ENCODE data around the gene MORN4.
"Not testable (repeated sequence)": the region's sequence is repeated elsewhere in the genome, so short reads cannot be mapped to it uniquely, and the experiment has no call there.

The MORN4 gene

DNA sequence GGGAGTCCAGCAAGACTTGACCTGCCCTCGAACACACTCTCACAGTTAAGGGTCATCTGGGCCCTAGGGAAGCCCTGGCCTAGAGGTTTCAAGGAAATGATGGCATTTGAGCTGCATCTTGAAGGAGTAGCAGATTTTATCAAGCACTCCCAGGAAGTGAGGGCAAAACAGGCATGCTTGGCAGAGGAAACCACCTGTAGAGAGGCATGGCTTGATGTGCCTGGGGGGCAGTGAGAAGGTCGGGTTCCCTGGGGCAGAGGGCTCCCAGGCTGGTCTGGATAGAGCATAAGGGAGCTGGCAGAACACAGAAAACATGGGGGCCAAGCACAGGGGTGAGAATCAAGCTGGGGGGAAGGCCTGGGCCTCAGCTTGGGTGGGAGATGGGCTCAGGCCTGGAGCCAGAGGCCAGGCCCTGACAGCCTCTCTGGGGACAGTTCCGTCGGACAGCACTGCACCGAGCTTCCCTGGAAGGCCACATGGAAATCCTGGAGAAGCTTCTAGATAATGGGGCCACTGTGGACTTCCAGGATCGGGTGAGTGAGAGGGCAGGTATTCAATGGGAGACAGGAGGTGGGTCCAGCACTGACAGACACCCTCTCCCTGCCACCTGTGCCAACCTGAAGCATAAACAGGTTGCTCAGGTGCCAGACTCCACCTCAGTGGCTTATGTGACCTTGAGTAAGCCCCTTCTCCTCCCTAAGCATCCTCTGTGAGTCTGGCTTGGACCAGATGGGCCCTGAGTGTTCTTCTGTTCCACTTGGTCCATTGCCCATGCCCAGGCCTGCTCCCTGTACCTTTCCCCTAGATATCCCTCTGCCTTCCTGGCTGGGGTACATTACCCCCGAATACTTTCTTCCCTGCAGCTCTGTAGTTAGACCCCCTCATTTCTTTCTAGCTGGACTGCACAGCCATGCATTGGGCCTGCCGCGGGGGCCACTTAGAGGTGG, 52.6 kb downstream of the MORN4 start:
- DNase-seq (ENCODE audit: low spot score in 2 of 2), result no peak
- no peak for ATAC-seq (ENCODE audit: low read depth)
- Mint-ChIP-seq H3K27me3 (peaks cover 2% of the 10 kb centered on the region), H3K36me3 (no peaks in the 10 kb centered on the region), H3K4me3 (no peak overlapping the region), H3K4me1 (no peaks in the 10 kb centered on the region), H3K27ac (no peak overlapping the region), H3K9me3 (no peaks in the 10 kb centered on the region)

DNA sequence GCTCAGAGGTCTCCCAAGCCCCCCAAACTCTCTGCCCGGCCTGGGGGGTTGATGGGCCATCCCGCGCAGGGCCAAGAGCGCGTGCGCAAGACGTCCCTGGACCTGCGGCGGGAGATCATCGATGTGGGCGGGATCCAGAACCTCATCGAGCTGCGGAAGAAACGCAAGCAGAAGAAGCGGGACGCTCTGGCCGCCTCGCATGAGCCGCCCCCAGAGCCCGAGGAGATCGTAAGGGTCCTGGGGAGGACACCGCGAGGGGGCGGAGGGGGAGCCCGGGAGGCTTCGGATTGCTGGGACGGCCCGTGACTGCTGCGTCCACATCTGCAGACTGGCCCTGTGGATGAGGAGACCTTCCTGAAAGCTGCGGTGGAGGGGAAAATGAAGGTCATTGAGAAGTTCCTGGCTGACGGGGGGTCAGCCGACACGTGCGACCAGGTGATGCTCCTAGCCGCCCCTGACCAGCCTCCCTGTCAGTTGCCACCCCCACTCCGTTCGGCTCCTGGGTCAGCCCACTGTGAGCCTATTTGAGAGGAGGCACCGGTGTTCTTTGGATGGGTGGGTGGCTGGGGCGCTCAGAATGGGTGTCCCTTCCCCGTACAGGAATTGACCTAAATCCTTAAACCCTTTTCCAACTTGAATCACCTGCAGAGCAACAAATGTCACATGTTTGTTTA, 55.0 kb downstream of the MORN4 start:
- H3K27me3 Mint-ChIP-seq, result peaks cover 2% of the 10 kb centered on the region
- ATAC-seq (ENCODE audit: low read depth) (no peak), DNase-seq (ENCODE audit: low spot score in 2 of 2) (no peak)
- H3K4me3 Mint-ChIP-seq, result no peak overlapping the region
- no peaks in the 10 kb centered on the region for H3K9me3 Mint-ChIP-seq
- no peaks in the 10 kb centered on the region for H3K4me1 Mint-ChIP-seq
- H3K36me3 Mint-ChIP-seq, result no peaks in the 10 kb centered on the region
- H3K27ac Mint-ChIP-seq, result no peak overlapping the region

DNA sequence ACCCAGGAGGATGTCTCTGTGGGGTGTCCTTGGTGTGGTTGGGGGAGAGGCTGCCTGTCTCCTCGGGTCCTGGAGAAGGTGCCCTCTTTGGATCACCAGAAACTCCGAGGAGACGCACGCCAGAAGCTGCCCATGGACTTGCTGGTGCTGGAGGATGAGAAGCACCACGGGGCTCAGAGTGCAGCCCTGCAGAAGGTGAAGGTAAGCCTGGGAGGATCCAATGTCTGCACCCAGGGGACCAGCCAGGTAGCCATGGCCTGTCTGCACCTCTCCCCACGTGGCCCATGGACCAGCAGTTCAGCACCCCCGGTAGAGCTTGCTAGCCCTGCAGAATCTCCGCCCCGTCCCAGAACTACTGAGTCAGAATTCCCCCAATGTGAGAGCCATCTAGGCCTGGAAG, 55.6 kb downstream of the MORN4 start:
- peaks cover 2% of the 10 kb centered on the region for H3K27me3 Mint-ChIP-seq
- no peak for ATAC-seq (ENCODE audit: low read depth)

DNA sequence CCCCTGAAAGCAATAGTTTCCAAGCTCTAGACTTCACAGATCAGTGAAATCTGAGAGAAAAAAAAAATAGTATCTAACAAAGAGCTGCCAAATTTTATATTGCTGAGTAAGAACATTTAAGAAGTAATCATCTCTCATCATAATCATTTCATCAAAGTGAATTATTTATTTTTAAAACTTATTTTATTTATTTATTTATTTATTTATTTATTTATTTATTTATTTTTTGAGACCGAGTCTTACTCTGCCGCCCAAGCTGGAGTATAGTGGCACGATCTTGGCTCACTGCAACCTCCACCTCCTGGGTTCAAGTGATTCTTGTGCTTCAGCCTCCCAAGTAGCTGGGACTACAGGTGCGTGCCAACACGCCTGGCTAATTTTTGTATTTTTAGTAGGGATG, 56.8 kb downstream of the MORN4 start:
- H3K36me3 Mint-ChIP-seq; H3K27me3 Mint-ChIP-seq; H3K4me3 Mint-ChIP-seq; H3K9me3 Mint-ChIP-seq; ATAC-seq (ENCODE audit: low read depth); DNase-seq (ENCODE audit: low spot score in 2 of 2); H3K4me1 Mint-ChIP-seq; H3K27ac Mint-ChIP-seq: not testable (repeated sequence)

More for the DNA sequence above, 55.6 kb downstream of the MORN4 start:
- H3K4me3 Mint-ChIP-seq, result no peak overlapping the region
- no peak for DNase-seq (ENCODE audit: low spot score in 2 of 2)
- no peaks in the 10 kb centered on the region for H3K36me3 Mint-ChIP-seq
- H3K9me3 Mint-ChIP-seq, result no peaks in the 10 kb centered on the region
- H3K4me1 Mint-ChIP-seq, result no peaks in the 10 kb centered on the region
- H3K27ac Mint-ChIP-seq, result no peak overlapping the region

DNA sequence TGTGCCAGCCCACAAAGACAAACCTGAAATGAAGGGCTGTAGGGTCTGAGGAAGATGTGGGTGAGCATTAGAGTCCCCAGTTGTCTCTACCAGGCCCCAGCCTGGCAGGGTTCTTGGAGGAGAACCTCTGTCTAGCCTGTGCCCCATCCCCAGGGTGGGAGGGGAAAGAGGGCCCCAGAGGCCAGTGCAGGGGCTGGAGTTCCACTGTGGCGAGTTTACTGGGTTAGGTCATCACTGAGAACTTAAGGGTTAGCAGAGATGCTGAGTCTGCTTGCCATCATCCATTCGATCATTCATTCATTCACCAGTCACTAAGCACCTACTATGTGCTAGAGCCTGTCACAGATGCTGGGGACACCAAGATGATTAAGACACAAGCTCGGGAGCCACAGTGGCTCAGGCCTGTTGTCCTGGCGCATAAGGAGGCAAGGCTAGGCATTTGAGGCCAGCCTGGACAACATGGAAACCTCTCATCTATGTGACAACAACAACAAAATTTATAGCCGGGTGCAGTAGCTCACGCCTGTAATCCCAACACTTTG, 58.1 kb downstream of the MORN4 start:
- ATAC-seq (ENCODE audit: low read depth), result no peak
- no peaks in the 10 kb centered on the region for H3K36me3 Mint-ChIP-seq
- H3K27me3 Mint-ChIP-seq, result peaks cover 2% of the 10 kb centered on the region
- no peaks in the 10 kb centered on the region for H3K9me3 Mint-ChIP-seq
- no peak for DNase-seq (ENCODE audit: low spot score in 2 of 2)
- H3K27ac Mint-ChIP-seq, result no peak overlapping the region
- no peak overlapping the region for H3K4me3 Mint-ChIP-seq
- no peaks in the 10 kb centered on the region for H3K4me1 Mint-ChIP-seq

DNA sequence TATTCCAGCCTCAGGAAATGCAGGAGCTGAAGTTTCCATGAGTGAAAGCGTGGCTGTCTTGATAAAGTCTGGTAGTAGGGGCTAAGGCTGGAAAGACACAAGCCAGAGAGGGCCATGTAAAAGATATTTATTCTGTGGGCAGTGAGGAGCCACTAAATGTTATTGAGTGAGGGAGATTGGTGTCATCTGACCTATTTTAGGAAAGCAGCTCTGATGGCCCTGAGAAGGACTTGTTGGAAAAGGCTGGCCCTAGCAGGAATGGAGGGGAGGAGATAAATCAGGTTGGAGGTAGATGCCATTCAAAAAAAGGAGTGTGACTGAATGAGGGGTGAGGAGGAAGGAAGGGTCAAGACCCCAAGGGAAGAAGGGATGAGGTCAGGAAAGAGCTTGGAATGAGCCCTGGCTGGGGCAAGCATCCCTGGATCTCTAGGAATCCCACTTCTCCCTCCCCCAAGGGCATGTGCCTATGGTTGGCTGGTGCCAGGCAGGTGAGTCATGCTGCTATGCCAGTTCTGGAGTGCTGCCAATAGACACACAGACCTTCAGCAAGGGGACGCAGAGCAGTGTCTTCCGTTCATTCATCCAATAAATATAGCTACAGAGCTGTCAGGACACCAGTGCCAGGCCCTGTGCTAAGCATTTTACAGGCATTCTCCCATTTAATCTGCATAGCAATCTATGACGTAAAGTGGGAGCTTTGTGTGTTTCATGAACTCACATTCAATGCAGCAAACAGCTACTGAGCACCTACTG, 58.8 kb downstream of the MORN4 start:
- no peak overlapping the region for H3K27ac Mint-ChIP-seq
- no peaks in the 10 kb centered on the region for H3K9me3 Mint-ChIP-seq
- no peak for ATAC-seq (ENCODE audit: low read depth)
- H3K4me3 Mint-ChIP-seq, result no peak overlapping the region
- H3K36me3 Mint-ChIP-seq, result no peaks in the 10 kb centered on the region
- no peaks in the 10 kb centered on the region for H3K4me1 Mint-ChIP-seq
- no peaks in the 10 kb centered on the region for H3K27me3 Mint-ChIP-seq
- no peak for DNase-seq (ENCODE audit: low spot score in 2 of 2)

DNA sequence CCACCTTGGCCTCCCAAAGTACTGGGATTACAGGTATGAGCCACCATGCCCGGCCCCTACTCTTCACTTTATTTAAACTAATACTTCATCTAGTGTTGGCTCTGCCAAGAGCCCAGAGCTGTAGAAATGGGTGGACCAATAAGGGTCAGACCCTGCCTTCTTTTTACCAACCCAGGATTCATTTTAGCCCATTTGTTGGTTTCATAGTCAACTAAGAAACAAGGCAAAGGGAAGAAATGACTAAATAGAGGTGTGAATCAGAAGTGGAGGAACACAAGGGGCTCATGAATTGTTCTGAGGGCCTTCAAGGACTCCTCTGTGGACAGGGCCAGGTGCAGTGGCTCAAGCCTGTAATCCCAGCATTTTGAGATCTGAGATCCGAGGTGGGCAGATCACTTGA, 59.6 kb downstream of the MORN4 start:
- Mint-ChIP-seq H3K36me3 (no peaks in the 10 kb centered on the region), H3K27me3 (no peaks in the 10 kb centered on the region), H3K9me3 (no peaks in the 10 kb centered on the region), H3K4me3 (no peak overlapping the region), H3K27ac (no peak overlapping the region), H3K4me1 (no peaks in the 10 kb centered on the region)
- DNase-seq (ENCODE audit: low spot score in 2 of 2) (no peak), ATAC-seq (ENCODE audit: low read depth) (no peak)

DNA sequence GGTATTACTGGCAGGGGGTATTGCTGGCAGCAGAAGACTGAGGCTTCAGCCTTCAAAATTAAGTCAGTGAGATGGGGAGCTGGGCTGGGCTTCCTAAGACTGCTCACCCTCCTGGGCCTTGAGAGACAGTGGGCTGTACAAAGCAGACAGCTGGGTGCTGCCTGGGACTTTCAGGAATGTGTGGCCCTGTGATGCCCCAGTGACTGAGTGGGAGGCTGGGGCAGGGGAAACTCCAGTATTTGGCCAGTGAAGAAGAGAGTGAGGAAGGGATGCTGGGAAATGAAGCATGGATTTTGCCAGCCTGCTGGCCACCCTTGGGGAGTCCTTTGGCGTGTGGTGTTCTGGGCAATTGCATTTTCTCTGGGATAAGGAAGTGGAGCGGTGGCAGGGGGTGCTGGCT, 60.3 kb downstream of the MORN4 start:
- H3K4me3 Mint-ChIP-seq, result no peak overlapping the region
- no peaks in the 10 kb centered on the region for H3K4me1 Mint-ChIP-seq
- no peaks in the 10 kb centered on the region for H3K36me3 Mint-ChIP-seq
- no peak for DNase-seq (ENCODE audit: low spot score in 2 of 2)
- H3K27ac Mint-ChIP-seq, result no peak overlapping the region
- H3K27me3 Mint-ChIP-seq, result no peaks in the 10 kb centered on the region
- H3K9me3 Mint-ChIP-seq, result no peaks in the 10 kb centered on the region
- ATAC-seq (ENCODE audit: low read depth), result no peak

DNA sequence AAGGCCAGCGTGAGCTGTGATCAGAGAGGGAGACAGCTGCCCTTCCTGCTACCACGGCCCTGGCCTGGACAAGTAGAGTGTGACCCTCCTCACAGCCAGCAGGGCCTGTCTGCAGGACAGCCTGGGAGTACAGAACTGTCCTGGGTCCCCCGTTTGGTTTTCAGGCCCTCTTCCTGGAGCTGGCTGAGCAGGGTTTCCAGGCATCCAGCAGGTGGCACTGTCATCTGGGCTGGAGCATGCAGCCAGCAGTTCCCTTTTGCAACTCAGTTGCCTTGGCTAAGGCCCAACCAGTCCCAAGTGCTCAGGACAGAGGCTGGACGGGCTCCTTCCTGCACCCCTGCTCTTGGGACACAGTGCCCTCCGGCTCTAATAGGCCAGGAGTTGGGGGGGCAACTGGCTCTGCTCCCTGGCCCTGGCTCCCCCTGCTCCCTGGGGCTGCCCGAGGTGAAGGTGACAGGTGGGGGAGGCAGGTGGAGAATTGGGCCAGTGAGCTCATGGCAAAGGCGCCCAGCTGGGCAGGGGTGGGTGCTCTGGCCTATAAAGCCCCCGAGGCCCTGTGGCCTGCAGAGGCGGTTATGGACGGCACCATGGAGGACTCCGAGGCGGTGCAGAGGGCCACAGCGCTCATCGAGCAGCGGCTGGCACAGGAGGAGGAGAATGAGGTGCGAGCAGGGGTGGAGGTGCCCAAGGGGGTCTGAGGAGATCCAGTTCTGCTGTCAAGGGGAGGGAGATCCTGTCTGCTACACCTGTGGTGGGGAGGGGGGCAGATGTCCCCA, 60.9 kb downstream of the MORN4 start, which contains the start of gene ANKRD2:
Gene ANKRD2 (plus strand): TSS at position 566 of the 776 bp plus-strand sequence. CDS start 10 bp downstream, at position 576.
- Mint-ChIP-seq H3K27me3 (no peaks in the 10 kb centered on the region), H3K36me3 (no peaks in the 10 kb centered on the region), H3K9me3 (no peaks in the 10 kb centered on the region), H3K27ac (no peak within 1 kb of the TSS), H3K4me1 (no peaks in the 10 kb centered on the region), H3K4me3 (no peak within 1 kb of the TSS)
- DNase-seq (ENCODE audit: low spot score in 2 of 2) (peak; percentile 55 to 58), ATAC-seq (ENCODE audit: low read depth) (peak; percentile 95)

DNA sequence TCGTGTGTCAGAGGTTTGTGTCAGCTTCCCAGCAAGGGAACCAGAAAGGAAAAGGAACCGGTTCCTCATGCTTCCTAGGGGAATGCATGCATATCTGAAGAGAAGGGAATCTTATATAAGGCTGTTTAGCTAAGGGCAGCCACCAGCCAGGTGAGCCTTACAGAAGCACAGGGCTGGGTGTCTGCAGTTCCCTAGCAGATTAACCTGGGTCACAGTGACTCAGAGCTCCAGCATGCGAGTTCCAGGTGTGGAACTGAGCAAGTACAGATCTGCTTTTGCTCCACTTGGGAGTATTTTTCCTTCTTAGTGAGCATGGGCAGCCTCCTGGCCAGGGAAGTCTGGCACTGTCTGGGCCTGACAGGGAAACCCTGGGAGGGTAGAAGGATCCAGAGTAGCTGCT, 61.7 kb downstream of the MORN4 start:
- Mint-ChIP-seq H3K27ac (no peak overlapping the region), H3K4me3 (no peak overlapping the region), H3K9me3 (no peaks in the 10 kb centered on the region), H3K4me1 (no peaks in the 10 kb centered on the region), H3K36me3 (no peaks in the 10 kb centered on the region), H3K27me3 (no peaks in the 10 kb centered on the region)
- DNase-seq (ENCODE audit: low spot score in 2 of 2) (no peak), ATAC-seq (ENCODE audit: low read depth) (no peak)

DNA sequence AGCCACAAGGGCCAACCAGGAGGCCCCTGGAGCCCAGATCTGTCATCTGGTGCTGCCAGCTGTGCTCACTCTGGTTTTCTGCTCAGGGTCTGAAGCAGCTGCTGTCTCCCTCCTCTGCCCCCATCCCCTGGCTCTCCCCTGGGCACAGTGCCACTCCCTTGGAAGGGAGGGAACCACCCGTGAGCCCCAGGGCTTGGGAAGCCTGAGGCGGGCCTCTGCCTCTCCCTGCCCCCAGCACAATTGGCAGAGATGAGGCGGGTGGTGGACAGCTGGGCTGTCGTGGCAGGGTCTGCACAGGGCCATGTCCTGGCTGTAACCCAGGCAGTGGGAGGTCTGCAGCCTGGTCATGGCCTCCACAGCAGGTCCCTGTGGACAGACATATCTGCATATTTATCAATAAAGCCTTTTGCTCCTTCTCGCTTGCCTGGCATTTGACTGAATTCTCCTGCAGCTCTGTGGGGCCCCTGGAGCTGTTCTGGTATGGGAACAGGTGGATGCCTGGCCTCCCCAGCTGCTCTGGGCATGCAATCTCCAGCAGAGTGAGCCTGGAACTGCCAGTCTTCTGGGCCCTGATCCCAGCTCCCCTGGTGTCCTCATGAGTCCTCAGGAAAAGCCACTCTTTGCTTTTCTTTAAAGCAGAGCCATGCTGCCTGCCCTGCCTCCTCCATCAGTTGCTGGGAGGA, 62.4 kb downstream of the MORN4 start:
- no peaks in the 10 kb centered on the region for H3K9me3 Mint-ChIP-seq
- no peak overlapping the region for H3K4me3 Mint-ChIP-seq
- no peak overlapping the region for H3K27ac Mint-ChIP-seq
- no peaks in the 10 kb centered on the region for H3K4me1 Mint-ChIP-seq
- H3K36me3 Mint-ChIP-seq, result no peaks in the 10 kb centered on the region
- DNase-seq (ENCODE audit: low spot score in 2 of 2) (no peak), ATAC-seq (ENCODE audit: low read depth) (no peak)
- no peaks in the 10 kb centered on the region for H3K27me3 Mint-ChIP-seq

DNA sequence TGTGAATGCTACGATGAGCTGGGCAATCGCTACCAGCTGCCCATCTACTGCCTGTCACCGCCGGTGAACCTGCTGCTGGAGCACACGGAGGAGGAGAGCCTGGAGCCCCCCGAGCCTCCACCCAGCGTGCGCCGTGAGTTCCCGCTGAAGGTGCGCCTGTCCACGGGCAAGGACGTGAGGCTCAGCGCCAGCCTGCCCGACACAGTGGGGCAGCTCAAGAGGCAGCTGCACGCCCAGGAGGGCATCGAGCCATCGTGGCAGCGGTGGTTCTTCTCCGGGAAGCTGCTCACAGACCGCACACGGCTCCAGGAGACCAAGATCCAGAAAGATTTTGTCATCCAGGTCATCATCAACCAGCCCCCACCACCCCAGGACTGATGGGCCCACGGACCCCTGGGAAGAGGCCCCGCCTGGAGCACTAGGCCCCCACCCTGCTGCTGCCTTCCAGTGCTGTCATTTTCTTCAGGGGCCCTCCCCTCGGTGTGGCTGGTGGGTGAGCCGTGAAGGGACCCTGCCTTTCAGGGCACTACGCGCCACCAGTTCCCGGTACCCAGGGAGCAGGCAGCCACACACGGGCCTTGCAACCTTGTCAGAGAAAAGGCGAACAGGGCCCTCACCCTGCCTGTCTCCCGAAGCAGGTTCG, 63.0 kb downstream of the MORN4 start:
- H3K27me3 Mint-ChIP-seq, result no peaks in the 10 kb centered on the region
- no peak overlapping the region for H3K4me3 Mint-ChIP-seq
- ATAC-seq (ENCODE audit: low read depth) (no peak), DNase-seq (ENCODE audit: low spot score in 2 of 2) (no peak)
- H3K9me3 Mint-ChIP-seq, result no peaks in the 10 kb centered on the region
- H3K36me3 Mint-ChIP-seq, result no peaks in the 10 kb centered on the region
- no peak overlapping the region for H3K27ac Mint-ChIP-seq
- no peaks in the 10 kb centered on the region for H3K4me1 Mint-ChIP-seq

Measured in memory B cell (primary cell).